ENCODE measurements around the gene RPS6KA6. TPM values are rescaled to one million over a fixed set of nuclear protein-coding genes. Genes with fewer than 3 reads are reported as not detected.

RPS6KA6 gene
- total RNA-seq, 1 donor from 2014 or later = 7.1 TPM

DNA sequence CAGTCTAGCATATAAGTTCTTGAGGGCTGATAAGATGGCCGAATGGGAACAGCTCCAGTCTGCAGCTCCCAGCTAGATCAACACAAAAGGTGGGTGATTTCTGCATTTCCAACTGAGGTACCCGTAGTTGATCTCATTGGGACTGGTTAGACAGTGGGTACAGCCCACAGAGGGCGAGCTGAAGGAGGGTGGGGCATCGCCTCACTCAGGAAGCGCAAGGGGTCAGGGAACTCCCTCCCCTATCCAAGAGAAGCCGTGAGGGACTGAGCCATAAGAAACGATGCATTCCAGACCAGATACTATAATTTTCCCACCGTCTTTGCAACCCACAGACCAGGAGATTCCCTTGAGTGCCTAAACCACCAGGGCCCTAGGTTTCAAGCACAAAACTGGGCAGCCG lies 109.0 kb downstream of the RPS6KA6 start:
- no peak overlapping the region for H3K27ac ChIP-seq (ENCODE audit: low read depth, low read length)
- no peaks in the 10 kb centered on the region for H3K36me3 Mint-ChIP-seq (ENCODE audit: low read depth, unreplicated experiment)
- H3K4me1 Mint-ChIP-seq (ENCODE audit: low read depth, unreplicated experiment) = no peaks in the 10 kb centered on the region
- H3K27me3 Mint-ChIP-seq (ENCODE audit: low read depth, unreplicated experiment) = no peaks in the 10 kb centered on the region
- no peak overlapping the region for H3K27ac Mint-ChIP-seq (ENCODE audit: unreplicated experiment)
- H3K9me3 ChIP-seq (ENCODE audit: insufficient read depth, low read depth, low read length) = no peaks in the 10 kb centered on the region
- no peak overlapping the region for H3K9ac ChIP-seq (ENCODE audit: low read length)
- no peak overlapping the region for H3K4me3 ChIP-seq (ENCODE audit: insufficient read depth, low read depth, low read length)
- no peak for TF ChIP-seq EZH2 (IDR thresholded peaks at IDR 0.05; ENCODE audit: insufficient read depth, low read length)
- TF ChIP-seq, protein P1, sequence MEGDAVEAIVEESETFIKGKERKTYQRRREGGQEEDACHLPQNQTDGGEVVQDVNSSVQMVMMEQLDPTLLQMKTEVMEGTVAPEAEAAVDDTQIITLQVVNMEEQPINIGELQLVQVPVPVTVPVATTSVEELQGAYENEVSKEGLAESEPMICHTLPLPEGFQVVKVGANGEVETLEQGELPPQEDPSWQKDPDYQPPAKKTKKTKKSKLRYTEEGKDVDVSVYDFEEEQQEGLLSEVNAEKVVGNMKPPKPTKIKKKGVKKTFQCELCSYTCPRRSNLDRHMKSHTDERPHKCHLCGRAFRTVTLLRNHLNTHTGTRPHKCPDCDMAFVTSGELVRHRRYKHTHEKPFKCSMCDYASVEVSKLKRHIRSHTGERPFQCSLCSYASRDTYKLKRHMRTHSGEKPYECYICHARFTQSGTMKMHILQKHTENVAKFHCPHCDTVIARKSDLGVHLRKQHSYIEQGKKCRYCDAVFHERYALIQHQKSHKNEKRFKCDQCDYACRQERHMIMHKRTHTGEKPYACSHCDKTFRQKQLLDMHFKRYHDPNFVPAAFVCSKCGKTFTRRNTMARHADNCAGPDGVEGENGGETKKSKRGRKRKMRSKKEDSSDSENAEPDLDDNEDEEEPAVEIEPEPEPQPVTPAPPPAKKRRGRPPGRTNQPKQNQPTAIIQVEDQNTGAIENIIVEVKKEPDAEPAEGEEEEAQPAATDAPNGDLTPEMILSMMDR (IDR thresholded peaks at IDR 0.05; ENCODE audit: insufficient read depth, low read depth, low read length) = no peak
- H3K4me1 ChIP-seq (ENCODE audit: insufficient read depth, low read length) = no peaks in the 10 kb centered on the region
- H4K20me1 ChIP-seq (ENCODE audit: insufficient read depth, low read length) = no peaks in the 10 kb centered on the region
- no peak for FAIRE-seq
- DNase-seq (ENCODE audit: low read depth) = no peak
- H3K4me3 Mint-ChIP-seq (ENCODE audit: unreplicated experiment) = no peak overlapping the region
- H3K27me3 ChIP-seq (ENCODE audit: insufficient read depth, low read length) = no peaks in the 10 kb centered on the region
- no peaks in the 10 kb centered on the region for H3K79me2 ChIP-seq (ENCODE audit: insufficient read depth, low read length)
- no peaks in the 10 kb centered on the region for H3K36me3 ChIP-seq (ENCODE audit: insufficient read depth, low read length)
- H3K4me2 ChIP-seq (ENCODE audit: low read length) = no peak overlapping the region
- peaks cover 5% of the 10 kb centered on the region for H3K9me3 Mint-ChIP-seq (ENCODE audit: unreplicated experiment)
- no peak overlapping the region for H2AFZ ChIP-seq (ENCODE audit: low read depth, low read length)

DNA sequence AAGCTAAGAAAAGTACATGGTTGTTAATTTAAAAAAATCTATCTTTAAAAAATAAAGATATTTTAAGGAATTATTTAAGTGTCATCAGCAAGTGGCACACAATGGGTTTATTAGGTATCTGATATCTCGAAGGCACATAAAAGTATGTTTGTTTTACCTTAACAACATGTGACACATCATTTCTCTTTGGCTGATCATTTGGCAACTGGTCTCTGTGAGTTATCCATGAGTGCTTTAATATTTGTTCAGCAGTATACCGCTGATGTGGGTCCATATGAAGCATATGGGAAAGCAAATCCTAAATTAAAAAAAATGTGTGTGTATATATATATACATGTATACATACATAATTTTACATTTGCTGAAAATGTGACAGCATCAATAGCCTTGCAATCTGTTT lies 123.2 kb downstream of the RPS6KA6 start:
- Histone ChIP-seq H2AFZ (ENCODE audit: low read depth, low read length) (no peak overlapping the region), H3K4me3 (ENCODE audit: insufficient read depth, low read depth, low read length) (no peak overlapping the region), H3K79me2 (ENCODE audit: insufficient read depth, low read length) (no peaks in the 10 kb centered on the region), H3K36me3 (ENCODE audit: insufficient read depth, low read length) (no peaks in the 10 kb centered on the region), H3K9me3 (ENCODE audit: insufficient read depth, low read depth, low read length) (no peaks in the 10 kb centered on the region), H4K20me1 (ENCODE audit: insufficient read depth, low read length) (no peaks in the 10 kb centered on the region), H3K27me3 (ENCODE audit: insufficient read depth, low read length) (no peaks in the 10 kb centered on the region), H3K9ac (ENCODE audit: low read length) (no peak overlapping the region), H3K4me2 (ENCODE audit: low read length) (no peak overlapping the region), H3K4me1 (ENCODE audit: insufficient read depth, low read length) (no peaks in the 10 kb centered on the region), H3K27ac (ENCODE audit: low read depth, low read length) (no peak overlapping the region)
- Mint-ChIP-seq H3K27ac (ENCODE audit: unreplicated experiment) (no peak overlapping the region), H3K9me3 (ENCODE audit: unreplicated experiment) (no peaks in the 10 kb centered on the region), H3K4me1 (ENCODE audit: low read depth, unreplicated experiment) (no peaks in the 10 kb centered on the region), H3K27me3 (ENCODE audit: low read depth, unreplicated experiment) (no peaks in the 10 kb centered on the region), H3K36me3 (ENCODE audit: low read depth, unreplicated experiment) (no peaks in the 10 kb centered on the region), H3K4me3 (ENCODE audit: unreplicated experiment) (no peak overlapping the region)
- FAIRE-seq (peak; percentile 60), DNase-seq (ENCODE audit: low read depth) (no peak)
- TF ChIP-seq, protein P1 (IDR thresholded peaks at IDR 0.05; ENCODE audit: insufficient read depth, low read depth, low read length) = no peak
- no peak for TF ChIP-seq EZH2 (IDR thresholded peaks at IDR 0.05; ENCODE audit: insufficient read depth, low read length)

DNA sequence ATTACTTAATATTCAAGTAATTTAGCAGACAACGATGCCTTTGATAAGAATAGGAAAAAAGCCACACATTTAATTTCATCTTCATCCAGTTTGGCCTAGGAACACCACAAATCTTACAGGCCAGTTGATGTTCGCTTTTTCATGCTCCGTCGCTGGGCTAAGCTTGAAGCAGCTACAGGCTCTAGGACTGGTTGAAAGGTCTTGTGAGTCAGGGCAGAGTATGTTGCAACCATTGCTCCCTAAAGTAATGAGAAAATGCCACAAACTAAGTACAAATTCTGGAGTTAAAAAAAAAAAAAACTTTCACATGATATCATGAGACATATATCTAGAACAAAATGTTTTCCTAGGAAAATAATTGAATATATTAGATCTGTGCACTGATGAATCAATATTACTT lies 123.8 kb downstream of the RPS6KA6 start:
- Mint-ChIP-seq H3K4me1 (ENCODE audit: low read depth, unreplicated experiment) (no peaks in the 10 kb centered on the region), H3K4me3 (ENCODE audit: unreplicated experiment) (no peak overlapping the region), H3K27ac (ENCODE audit: unreplicated experiment) (no peak overlapping the region), H3K36me3 (ENCODE audit: low read depth, unreplicated experiment) (no peaks in the 10 kb centered on the region), H3K9me3 (ENCODE audit: unreplicated experiment) (no peaks in the 10 kb centered on the region), H3K27me3 (ENCODE audit: low read depth, unreplicated experiment) (no peaks in the 10 kb centered on the region)
- Histone ChIP-seq H3K4me3 (ENCODE audit: insufficient read depth, low read depth, low read length) (no peak overlapping the region), H3K27ac (ENCODE audit: low read depth, low read length) (no peak overlapping the region), H3K9ac (ENCODE audit: low read length) (no peak overlapping the region), H3K79me2 (ENCODE audit: insufficient read depth, low read length) (no peaks in the 10 kb centered on the region), H4K20me1 (ENCODE audit: insufficient read depth, low read length) (no peaks in the 10 kb centered on the region), H3K4me1 (ENCODE audit: insufficient read depth, low read length) (no peaks in the 10 kb centered on the region), H2AFZ (ENCODE audit: low read depth, low read length) (no peak overlapping the region), H3K4me2 (ENCODE audit: low read length) (no peak overlapping the region), H3K9me3 (ENCODE audit: insufficient read depth, low read depth, low read length) (no peaks in the 10 kb centered on the region), H3K36me3 (ENCODE audit: insufficient read depth, low read length) (no peaks in the 10 kb centered on the region), H3K27me3 (ENCODE audit: insufficient read depth, low read length) (no peaks in the 10 kb centered on the region)
- TF ChIP-seq, protein P1 (IDR thresholded peaks at IDR 0.05; ENCODE audit: insufficient read depth, low read depth, low read length) = no peak
- TF ChIP-seq EZH2 (IDR thresholded peaks at IDR 0.05; ENCODE audit: insufficient read depth, low read length) = no peak
- DNase-seq (ENCODE audit: low read depth) (no peak), FAIRE-seq (no peak)
